ENCODE measurements around the gene SEC16A. TPM values are rescaled to one million over a fixed set of nuclear protein-coding genes. Genes with fewer than 3 reads are reported as not detected.
A peak's percentile ranks its signal among the peaks of the same experiment; 100 is the strongest.

The SEC16A gene
- total RNA-seq, 4 donors from 2014 or later: 47.7 to 73.8 (median 62.5) TPM

DNA sequence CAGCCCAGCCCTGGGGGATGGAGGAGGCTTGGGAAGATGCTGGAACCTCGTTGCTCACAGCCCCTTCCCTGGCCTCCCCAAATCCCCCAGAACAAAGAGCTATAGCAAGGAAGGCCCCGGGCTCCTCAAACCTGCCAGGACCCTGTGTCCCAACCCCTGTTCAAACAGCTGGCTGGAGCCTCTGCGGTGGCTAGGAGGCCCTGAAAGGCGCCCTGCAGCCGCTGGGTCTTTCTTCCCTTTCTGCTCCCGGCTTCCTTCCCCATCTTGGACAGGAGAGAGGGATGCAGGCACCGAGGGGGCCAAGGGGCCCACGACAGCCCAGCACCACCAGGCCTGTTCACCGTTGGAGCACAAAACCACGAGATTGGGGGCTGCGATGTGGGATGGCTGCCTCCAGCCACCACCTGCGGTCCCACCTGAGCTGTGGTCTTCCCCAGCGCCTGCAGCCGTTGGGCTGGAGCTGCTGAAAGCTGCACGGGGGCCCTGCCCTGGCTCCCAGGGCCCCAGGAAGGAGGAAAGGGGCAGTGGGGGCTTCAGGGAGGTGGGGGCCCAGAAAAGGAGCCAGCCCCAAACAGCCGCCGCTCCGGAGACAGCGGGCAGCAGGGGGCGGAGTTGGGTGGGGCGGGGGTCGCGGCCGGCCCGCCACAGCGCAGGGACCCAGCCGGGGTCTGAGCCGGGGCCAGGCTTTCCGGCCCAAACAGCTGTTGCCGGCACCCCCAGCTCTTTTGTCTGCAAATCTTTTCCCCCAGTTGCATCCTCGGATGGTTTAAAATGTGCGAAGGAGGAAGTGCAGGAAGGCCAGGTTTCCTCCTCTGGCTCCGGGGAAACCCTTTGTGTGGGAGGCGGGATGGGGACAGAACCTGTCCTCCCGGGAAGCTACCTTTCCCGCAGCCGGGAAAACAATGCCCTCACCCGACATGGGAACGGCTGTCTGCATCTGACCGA lies 46.9 kb upstream of the SEC16A start:
- intact Hi-C loops (cut with DNase I): no loop called here
- 64% methylated on average over 36 to 39 of the region's 40 CpGs for WGBS, 2 donors
- peaks cover 18 to 65% of the 10 kb centered on the region in 2 donors for H3K4me1 ChIP-seq

DNA sequence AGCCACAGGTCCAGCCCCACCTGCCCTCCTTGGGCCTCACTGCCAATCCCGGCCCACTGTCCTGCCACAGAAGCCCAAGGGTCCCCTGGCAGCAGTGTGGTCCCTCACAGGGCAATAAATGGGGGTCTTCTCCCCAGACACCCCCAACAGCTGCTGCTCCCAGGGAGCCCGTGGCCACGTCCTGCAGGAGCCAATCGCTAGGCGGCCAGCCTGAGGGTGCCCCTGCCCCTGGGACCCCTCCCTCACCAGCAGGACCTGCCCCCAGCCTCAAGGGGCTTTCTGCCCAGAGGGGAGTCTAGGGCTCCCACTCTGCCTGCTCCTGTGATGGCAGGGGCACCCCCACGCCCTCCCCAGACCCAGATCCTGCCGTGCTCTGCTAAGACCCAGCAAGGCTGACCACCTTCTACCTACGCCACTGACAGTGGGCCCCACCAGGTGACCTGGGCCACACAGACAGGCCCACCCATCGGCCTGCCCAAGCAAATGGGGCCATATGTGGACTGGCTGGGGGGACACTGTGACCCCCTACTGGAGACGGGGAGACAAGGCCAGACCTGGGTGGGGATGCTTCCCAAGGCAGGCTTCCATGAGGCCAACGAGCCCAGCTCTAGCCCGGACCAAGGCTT lies 46.0 kb upstream of the SEC16A start:
- 66 to 90% methylated on average over 2 to 4 of the region's 12 CpGs for WGBS, 2 donors
- H3K9me3 ChIP-seq: no peaks in the 10 kb centered on the region
- peak overlapping the region in 1 of 3 donors; percentile 6 for H3K27ac ChIP-seq
- H3K27me3 ChIP-seq: no peaks in the 10 kb centered on the region
- no peaks in the 10 kb centered on the region for H3K36me3 ChIP-seq
- intact Hi-C loops (cut with DNase I): no loop called here
- H3K4me3 ChIP-seq (replicated peaks in 1 of 3): no peak overlapping the region
- TF ChIP-seq, protein P1, sequence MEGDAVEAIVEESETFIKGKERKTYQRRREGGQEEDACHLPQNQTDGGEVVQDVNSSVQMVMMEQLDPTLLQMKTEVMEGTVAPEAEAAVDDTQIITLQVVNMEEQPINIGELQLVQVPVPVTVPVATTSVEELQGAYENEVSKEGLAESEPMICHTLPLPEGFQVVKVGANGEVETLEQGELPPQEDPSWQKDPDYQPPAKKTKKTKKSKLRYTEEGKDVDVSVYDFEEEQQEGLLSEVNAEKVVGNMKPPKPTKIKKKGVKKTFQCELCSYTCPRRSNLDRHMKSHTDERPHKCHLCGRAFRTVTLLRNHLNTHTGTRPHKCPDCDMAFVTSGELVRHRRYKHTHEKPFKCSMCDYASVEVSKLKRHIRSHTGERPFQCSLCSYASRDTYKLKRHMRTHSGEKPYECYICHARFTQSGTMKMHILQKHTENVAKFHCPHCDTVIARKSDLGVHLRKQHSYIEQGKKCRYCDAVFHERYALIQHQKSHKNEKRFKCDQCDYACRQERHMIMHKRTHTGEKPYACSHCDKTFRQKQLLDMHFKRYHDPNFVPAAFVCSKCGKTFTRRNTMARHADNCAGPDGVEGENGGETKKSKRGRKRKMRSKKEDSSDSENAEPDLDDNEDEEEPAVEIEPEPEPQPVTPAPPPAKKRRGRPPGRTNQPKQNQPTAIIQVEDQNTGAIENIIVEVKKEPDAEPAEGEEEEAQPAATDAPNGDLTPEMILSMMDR (IDR thresholded peaks at IDR 0.05): no peak
- no peak for TF ChIP-seq POLR2A (IDR thresholded peaks at IDR 0.05)
- peaks cover 18 to 59% of the 10 kb centered on the region in 2 donors for H3K4me1 ChIP-seq
- DNase-seq: no peak

More for the DNA sequence above, 46.9 kb upstream of the SEC16A start:
- no peaks in the 10 kb centered on the region for H3K9me3 ChIP-seq
- H3K4me3 ChIP-seq (replicated peaks in 1 of 3): no peak overlapping the region
- DNase-seq: peak in 1 of 2 donors; percentile 24
- peak overlapping the region in 1 of 3 donors; percentile 6 for H3K27ac ChIP-seq
- no peaks in the 10 kb centered on the region for H3K36me3 ChIP-seq
- no peak for TF ChIP-seq POLR2A (IDR thresholded peaks at IDR 0.05)
- TF ChIP-seq, protein P1 (IDR thresholded peaks at IDR 0.05): no peak
- no peaks in the 10 kb centered on the region for H3K27me3 ChIP-seq

DNA sequence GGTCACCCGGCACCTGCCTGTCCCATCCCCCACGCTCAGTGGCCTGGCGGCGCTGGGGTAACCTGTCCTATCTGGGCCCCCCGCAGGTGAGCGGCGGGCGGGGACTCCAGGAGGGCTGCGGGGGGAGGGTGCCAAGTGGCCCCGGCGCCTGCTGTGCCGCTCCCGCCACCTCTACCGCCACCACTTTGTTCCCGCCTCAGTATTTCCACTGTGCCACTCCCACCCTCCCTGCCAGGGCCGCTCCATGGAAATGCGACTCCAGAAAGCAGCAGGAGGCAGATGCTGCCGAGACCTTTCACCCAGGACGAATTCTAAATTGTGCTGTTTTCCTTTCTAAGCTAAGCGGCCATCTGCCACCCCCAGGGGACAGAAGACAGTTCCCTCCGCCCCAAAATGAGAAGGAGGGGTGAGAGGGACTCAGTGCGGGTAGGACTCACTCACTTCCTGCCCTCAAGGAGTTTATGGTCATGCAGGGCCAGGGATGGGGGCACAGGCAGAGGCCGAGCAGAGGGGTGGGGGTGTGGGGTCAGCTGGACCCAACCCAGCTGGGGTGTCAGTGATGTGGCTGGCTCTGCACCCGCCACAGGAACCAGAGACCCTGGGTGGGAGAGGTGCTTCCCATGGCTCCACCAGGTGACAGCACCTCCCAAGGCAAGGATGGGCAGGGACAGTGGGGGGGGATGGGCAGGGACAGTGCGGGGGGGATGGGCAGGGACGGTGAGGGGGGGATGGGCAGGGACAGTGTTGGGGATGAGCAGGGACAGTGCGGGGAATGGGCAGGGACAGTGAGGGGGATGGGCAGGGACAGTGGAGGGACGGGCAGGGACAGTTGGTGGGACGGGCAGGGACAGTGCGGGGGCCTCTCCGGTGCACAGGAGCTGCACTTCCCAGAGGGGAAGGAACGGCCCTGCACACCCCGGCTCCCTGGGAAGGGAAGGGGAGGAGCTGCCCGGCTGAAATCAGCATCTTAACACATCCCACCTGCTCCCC lies 45.2 kb upstream of the SEC16A start:
- Histone ChIP-seq H3K27ac (peak overlapping the region in 2 of 3 donors; percentile 14 to 28), H3K36me3 (no peaks in the 10 kb centered on the region), H3K4me3 (replicated peaks in 1 of 3) (no peak overlapping the region), H3K9me3 (no peaks in the 10 kb centered on the region), H3K27me3 (no peaks in the 10 kb centered on the region), H3K4me1 (peaks cover 18 to 54% of the 10 kb centered on the region in 2 donors)
- TF ChIP-seq POLR2A (IDR thresholded peaks at IDR 0.05): no peak
- TF ChIP-seq, protein P1 (IDR thresholded peaks at IDR 0.05): no peak
- intact Hi-C loops (cut with DNase I): no loop called here
- WGBS, 2 donors: 67 to 76% methylated on average over 25 to 34 of the region's 34 CpGs
- DNase-seq: peak in 1 of 2 donors; percentile 24

DNA sequence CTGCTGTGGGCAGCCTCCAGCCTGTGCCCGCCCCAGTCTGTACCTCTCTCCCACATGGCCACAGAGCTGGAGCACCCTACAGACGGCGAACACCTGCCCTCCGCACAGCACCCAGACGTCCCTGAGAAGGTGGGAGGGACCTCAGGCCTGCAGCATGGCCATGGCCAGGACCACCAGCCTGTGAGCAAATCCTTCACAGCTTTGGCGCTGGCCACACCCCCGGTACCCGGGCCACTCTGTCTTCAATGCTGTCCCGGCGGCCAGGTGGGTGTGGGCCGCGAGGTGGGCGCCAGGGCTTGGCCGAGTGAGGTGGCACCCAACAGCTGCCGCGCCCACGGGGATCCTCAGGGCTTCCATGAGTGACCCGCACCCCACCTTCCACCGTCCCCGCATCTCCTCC lies 44.3 kb upstream of the SEC16A start:
- Histone ChIP-seq H3K4me1 (peaks cover 18 to 47% of the 10 kb centered on the region in 2 donors), H3K27ac (peak overlapping the region in 2 of 3 donors; percentile 14 to 28), H3K36me3 (peaks cover 0 to 4% of the 10 kb centered on the region in 2 donors), H3K4me3 (replicated peaks in 1 of 3) (no peak overlapping the region), H3K9me3 (no peaks in the 10 kb centered on the region), H3K27me3 (no peaks in the 10 kb centered on the region)
- no peak for DNase-seq
- TF ChIP-seq POLR2A (IDR thresholded peaks at IDR 0.05): no peak
- TF ChIP-seq, protein P1 (IDR thresholded peaks at IDR 0.05): no peak
- WGBS, 2 donors: 79 to 95% methylated on average over 9 to 10 of the region's 20 CpGs
- intact Hi-C loops (cut with DNase I): no loop called here

All from thyroid gland (tissue), 4 donors.